ENCODE results near the gene IL31RA.

IL31RA gene

DNA sequence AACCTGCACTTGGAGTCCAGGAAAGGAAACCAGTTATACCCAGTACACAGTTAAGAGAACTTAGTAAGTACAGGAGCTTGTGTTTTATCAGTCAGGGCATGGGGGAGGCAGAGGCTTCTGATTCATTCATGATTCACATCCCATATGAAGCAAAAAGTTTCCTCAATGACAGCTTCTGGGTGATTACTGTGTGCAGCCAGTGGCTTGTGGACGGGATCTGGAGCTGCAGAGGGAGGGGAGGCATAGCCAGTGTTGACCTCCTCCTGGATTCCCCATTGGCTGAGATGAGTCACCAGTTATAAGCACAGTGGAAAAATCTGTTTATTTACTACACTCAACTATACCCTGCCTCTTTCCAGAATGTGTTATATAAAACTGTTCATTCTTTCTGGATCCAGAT lies 17.7 kb downstream of the IL31RA start:
- H3K27me3 Mint-ChIP-seq: peaks cover 5 to 8% of the 10 kb centered on the region in 2 donors
- H3K4me1 Mint-ChIP-seq: no peaks in the 10 kb centered on the region
- no peak overlapping the region for H3K27ac Mint-ChIP-seq
- ATAC-seq (replicated peaks) (peak in 1 of 2 donors; percentile 23), DNase-seq (no peak)
- H3K9me3 Mint-ChIP-seq: peaks cover 0 to 2% of the 10 kb centered on the region in 2 donors
- H3K36me3 Mint-ChIP-seq: no peaks in the 10 kb centered on the region
- H3K4me3 Mint-ChIP-seq: no peak overlapping the region

DNA sequence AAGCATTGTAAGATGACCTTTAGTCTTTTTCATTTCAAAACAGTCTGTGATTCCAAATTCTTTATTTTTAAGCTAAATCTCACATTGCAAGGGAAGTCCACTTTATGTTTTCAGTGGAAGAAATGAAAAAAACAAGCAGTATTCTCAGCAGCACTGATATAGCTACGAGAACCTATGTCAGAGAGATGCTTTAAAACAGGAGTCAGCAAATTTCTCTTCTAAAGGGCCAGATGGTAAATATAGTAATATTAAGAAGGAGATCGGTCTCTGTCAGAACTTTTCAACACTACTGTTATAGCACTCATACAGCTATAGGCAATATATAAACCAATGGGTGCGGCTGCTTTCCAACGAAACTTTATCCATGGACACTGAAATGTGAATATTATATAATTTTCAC lies 18.7 kb downstream of the IL31RA start:
- peaks cover 0 to 2% of the 10 kb centered on the region in 2 donors for H3K9me3 Mint-ChIP-seq
- ATAC-seq (replicated peaks) (no peak), DNase-seq (no peak)
- H3K27me3 Mint-ChIP-seq: peaks cover 5 to 8% of the 10 kb centered on the region in 2 donors
- no peaks in the 10 kb centered on the region for H3K36me3 Mint-ChIP-seq
- no peak overlapping the region for H3K27ac Mint-ChIP-seq
- H3K4me3 Mint-ChIP-seq: no peak overlapping the region
- no peaks in the 10 kb centered on the region for H3K4me1 Mint-ChIP-seq

- Mint-ChIP-seq H3K36me3 (no peaks in the 10 kb centered on the region), H3K4me1 (no peaks in the 10 kb centered on the region), H3K9me3 (no peaks in the 10 kb centered on the region), H3K4me3 (no peak overlapping the region), H3K27me3 (no peaks in the 10 kb centered on the region), H3K27ac (no peak overlapping the region)
- ATAC-seq (replicated peaks) (no peak), DNase-seq (no peak)
Measured at GRCh38 chr5:55873234-55873633, 22.1 kb downstream of the IL31RA start.

- peaks cover 4 to 5% of the 10 kb centered on the region in 2 donors for H3K27me3 Mint-ChIP-seq
Measured at GRCh38 chr5:55877655-55878054, 26.5 kb downstream of the IL31RA start.

DNA sequence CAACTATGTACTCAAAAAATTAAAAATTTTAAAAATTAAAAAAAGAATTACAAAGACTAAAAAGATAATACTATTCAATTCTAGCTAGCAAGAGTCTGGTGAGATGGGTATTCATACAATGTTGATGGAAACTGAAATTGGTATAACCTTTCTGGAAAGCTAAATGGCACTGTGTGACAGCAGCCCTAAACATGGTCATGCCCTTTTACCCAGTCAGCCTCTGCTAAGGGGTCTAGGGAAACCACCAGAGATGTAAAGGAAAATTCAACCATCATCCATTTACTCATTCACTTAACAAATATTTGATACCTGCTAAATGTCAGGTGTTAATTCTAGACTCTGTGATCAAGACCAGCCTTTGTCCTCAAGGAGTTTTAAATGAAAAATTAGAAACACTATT lies 29.3 kb downstream of the IL31RA start:
- Mint-ChIP-seq H3K27ac (no peak overlapping the region), H3K36me3 (no peaks in the 10 kb centered on the region), H3K27me3 (peaks cover 4 to 12% of the 10 kb centered on the region in 2 donors), H3K4me1 (no peaks in the 10 kb centered on the region), H3K9me3 (no peaks in the 10 kb centered on the region), H3K4me3 (no peak overlapping the region)
- no peak for DNase-seq
- peak; percentile 73 to 76 for ATAC-seq (replicated peaks)

More at GRCh38 chr5:55877655-55878054, 26.5 kb downstream of the IL31RA start:
- Mint-ChIP-seq H3K4me1 (no peaks in the 10 kb centered on the region), H3K36me3 (no peaks in the 10 kb centered on the region), H3K9me3 (no peaks in the 10 kb centered on the region), H3K27ac (no peak overlapping the region), H3K4me3 (no peak overlapping the region)
- ATAC-seq (replicated peaks) (no peak), DNase-seq (no peak)

- Mint-ChIP-seq H3K36me3 (no peaks in the 10 kb centered on the region), H3K27ac (no peak overlapping the region)
- no peak for ATAC-seq (replicated peaks)
Measured at GRCh38 chr5:55885359-55885758, 34.2 kb downstream of the IL31RA start.

DNA sequence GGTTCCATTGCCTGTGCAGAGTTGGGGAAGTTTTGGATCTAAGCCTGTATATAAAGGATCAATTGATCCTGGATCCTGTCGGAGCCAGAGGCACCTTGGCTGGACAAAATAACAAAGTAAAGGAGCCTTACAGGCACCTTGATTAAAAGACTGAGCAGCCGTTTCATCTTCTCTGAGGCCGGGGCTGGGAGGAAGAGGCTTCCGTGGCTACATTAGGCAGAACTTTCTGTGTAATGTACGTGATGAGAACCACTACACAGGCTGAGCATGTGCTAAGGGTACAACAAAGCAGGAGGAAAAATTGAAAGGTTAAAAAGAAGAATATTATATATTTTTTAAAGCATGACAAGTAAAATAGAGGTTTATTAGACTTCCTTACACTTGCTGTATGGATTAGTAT lies 37.0 kb downstream of the IL31RA start:
- H3K4me3 Mint-ChIP-seq: no peak overlapping the region
- no peaks in the 10 kb centered on the region for H3K36me3 Mint-ChIP-seq
- no peaks in the 10 kb centered on the region for H3K9me3 Mint-ChIP-seq
- no peak overlapping the region for H3K27ac Mint-ChIP-seq
- ATAC-seq (replicated peaks) (no peak), DNase-seq (no peak)
- H3K27me3 Mint-ChIP-seq: peaks cover 5 to 7% of the 10 kb centered on the region in 2 donors
- H3K4me1 Mint-ChIP-seq: no peaks in the 10 kb centered on the region

More at GRCh38 chr5:55885359-55885758, 34.2 kb downstream of the IL31RA start:
- H3K27me3 Mint-ChIP-seq: peaks cover 9 to 12% of the 10 kb centered on the region in 2 donors
- H3K4me1 Mint-ChIP-seq: no peaks in the 10 kb centered on the region
- H3K9me3 Mint-ChIP-seq: no peaks in the 10 kb centered on the region
- no peak overlapping the region for H3K4me3 Mint-ChIP-seq
- DNase-seq: no peak

DNA sequence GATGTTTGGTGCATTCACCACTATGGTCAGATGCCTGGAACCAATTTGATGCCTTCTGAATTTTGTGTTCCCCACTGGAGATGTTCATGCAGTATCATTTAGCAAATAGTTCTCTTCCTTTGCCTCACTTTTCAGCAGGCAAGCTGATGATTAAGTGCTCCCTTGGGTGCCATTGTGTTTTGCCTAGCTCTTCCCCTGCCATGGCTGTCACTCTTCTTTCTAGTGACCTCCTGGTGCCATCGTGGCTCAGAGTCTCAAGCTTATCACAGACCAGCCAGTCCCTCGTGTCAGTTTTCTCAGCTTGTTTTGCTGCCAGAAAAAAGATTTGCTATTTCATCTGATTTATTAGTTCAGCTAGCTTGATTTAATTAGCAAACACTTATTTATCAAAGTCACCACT lies 41.3 kb downstream of the IL31RA start:
- no peak for DNase-seq
- no peaks in the 10 kb centered on the region for H3K36me3 Mint-ChIP-seq
- peaks cover 0 to 2% of the 10 kb centered on the region in 2 donors for H3K9me3 Mint-ChIP-seq
- no peak overlapping the region for H3K27ac Mint-ChIP-seq
- peaks cover 7 to 11% of the 10 kb centered on the region in 2 donors for H3K27me3 Mint-ChIP-seq
- H3K4me3 Mint-ChIP-seq: no peak overlapping the region
- no peak for ATAC-seq (replicated peaks)
- peaks cover 2 to 5% of the 10 kb centered on the region in 2 donors for H3K4me1 Mint-ChIP-seq

DNA sequence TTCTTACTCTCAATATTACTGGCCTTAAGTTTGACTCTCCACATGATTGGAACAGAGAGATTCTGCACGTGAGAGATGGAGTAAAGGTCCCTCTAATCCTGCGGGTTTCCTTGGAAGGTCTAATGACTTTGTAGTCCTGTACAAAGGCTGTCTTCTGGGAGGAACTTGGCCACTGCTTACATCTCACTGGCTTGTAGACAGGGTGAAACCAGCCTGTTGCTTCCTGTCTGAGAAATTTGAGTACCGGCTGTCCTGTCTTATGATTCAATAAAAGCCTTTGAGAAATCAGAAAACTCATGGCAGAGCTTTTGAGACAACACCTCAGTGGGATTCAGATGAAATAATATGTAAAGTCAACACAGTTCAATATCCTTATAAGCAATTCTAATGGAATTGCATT lies 43.0 kb downstream of the IL31RA start:
- Mint-ChIP-seq H3K27me3 (peaks cover 14 to 17% of the 10 kb centered on the region in 2 donors), H3K4me1 (peaks cover 3 to 9% of the 10 kb centered on the region in 2 donors), H3K9me3 (peaks cover 0 to 2% of the 10 kb centered on the region in 2 donors), H3K4me3 (no peak overlapping the region), H3K36me3 (no peaks in the 10 kb centered on the region), H3K27ac (no peak overlapping the region)
- DNase-seq (no peak), ATAC-seq (replicated peaks) (no peak)

DNA sequence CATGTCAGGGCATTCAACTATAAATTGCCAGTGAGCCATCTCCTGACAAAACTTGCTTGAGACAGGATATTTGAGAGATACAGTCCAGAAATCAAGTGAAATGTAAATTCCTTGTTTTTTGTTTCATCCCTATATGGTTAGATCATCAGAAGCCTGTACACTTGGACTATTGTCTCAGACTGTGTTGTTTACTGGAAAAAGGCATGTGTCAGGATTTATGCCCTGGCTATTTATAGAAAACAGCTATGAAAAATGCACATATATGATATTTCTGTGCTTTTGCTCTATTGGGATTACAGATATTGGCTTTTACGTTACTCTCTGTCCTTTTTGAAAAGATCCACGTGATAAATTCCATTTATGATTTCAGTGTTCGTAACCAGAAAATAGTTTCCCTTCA lies 44.2 kb downstream of the IL31RA start:
- ATAC-seq (replicated peaks): no peak
- Mint-ChIP-seq H3K4me1 (peaks cover 8 to 11% of the 10 kb centered on the region in 2 donors), H3K27me3 (peaks cover 18 to 22% of the 10 kb centered on the region in 2 donors), H3K9me3 (peaks cover 0 to 2% of the 10 kb centered on the region in 2 donors), H3K4me3 (no peak overlapping the region), H3K27ac (no peak overlapping the region), H3K36me3 (no peaks in the 10 kb centered on the region)
- DNase-seq: no peak

- Mint-ChIP-seq H3K4me3 (no peak overlapping the region), H3K9me3 (peaks cover 0 to 2% of the 10 kb centered on the region in 2 donors), H3K27me3 (peaks cover 23 to 28% of the 10 kb centered on the region in 2 donors), H3K27ac (no peak overlapping the region), H3K4me1 (peaks cover 9 to 14% of the 10 kb centered on the region in 2 donors), H3K36me3 (no peaks in the 10 kb centered on the region)
- DNase-seq (no peak), ATAC-seq (replicated peaks) (no peak)
Measured at GRCh38 chr5:55896238-55896637, 45.1 kb downstream of the IL31RA start.

DNA sequence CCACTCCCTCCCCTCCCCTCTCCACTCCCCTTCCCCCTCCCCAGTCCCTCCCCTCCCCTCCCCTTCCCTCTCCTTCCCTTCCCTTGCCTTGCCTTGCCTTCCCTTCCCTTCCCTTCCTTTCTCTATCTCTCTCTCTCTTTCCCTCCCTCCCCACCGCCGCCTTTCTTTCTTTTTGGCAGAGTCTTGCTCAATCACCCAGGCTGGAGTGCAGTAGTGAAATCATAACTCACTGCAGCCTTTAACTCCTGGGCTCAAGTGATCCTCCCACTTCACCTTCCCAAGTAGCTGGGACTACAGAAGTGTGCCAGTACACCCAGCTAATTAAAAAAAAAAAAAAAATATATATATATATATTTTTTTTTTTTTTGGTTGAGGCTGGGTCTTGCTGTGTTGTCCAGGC lies 45.5 kb downstream of the IL31RA start:
- no peak overlapping the region for H3K4me3 Mint-ChIP-seq
- no peak for DNase-seq

DNA sequence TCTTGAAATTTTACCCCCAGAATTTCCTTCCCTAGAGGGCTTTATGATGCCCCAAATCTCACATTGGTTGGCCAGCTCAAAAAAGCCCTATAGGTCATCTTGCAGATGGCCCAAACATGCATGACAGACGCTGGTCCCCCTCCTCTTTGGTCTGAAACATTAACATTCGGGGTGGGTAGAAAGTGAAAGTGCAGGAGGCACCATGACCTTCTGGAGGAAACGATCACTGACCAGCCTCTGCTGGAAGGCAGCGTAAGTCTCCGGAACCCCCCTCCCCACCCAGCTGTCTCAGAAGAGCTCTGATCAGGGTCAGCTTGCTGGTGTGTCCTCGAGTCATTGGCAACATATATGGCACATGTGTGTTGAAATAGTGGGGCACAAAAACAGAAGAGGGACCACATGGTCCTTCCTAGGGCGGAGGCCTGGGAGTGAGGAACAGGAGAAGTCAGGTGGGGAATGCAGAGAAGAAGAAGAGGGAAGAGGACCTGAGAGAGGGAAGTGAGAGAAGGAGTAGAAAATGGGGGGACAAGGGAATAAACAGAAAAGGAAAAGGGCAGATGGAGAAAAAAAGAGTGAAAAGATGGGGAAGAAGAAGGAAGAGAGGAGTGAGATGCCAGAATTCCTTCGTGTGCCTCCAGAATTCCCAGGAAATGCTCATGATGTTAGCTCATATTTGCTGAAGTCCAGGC lies 46.2 kb downstream of the IL31RA start:
- Mint-ChIP-seq H3K4me1 (peaks cover 9 to 14% of the 10 kb centered on the region in 2 donors), H3K27me3 (peaks cover 23 to 28% of the 10 kb centered on the region in 2 donors), H3K4me3 (no peak overlapping the region), H3K27ac (no peak overlapping the region), H3K9me3 (peaks cover 0 to 2% of the 10 kb centered on the region in 2 donors), H3K36me3 (no peaks in the 10 kb centered on the region)
- ATAC-seq (replicated peaks) (no peak), DNase-seq (no peak)

More for the DNA sequence above, 45.5 kb downstream of the IL31RA start:
- Mint-ChIP-seq H3K27me3 (peaks cover 23 to 28% of the 10 kb centered on the region in 2 donors), H3K9me3 (peaks cover 0 to 2% of the 10 kb centered on the region in 2 donors), H3K36me3 (no peaks in the 10 kb centered on the region), H3K27ac (no peak overlapping the region), H3K4me1 (peaks cover 9 to 14% of the 10 kb centered on the region in 2 donors)
- no peak for ATAC-seq (replicated peaks)

DNA sequence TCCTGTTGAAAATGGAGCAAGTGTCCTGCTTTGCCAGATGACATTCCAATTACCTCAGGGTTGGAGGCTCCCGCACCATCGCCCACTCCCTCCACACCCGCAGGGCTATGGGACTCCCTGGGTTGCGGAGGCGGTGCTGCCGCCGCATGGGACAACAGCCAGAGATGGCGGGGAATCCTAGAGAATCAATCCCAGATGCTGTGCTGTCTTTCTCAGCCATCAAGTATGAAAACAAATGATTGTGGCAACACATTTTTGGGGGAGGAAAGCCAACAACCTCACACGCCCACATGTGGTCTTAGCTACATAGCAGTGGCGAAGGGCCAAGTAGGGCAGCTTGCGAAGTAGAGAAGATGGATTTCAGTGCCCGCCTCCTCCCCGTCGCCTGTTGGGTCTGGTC lies 46.7 kb downstream of the IL31RA start:
- Mint-ChIP-seq H3K27ac (no peak overlapping the region), H3K36me3 (no peaks in the 10 kb centered on the region), H3K4me3 (no peak overlapping the region), H3K27me3 (peaks cover 23 to 28% of the 10 kb centered on the region in 2 donors), H3K4me1 (peaks cover 10 to 17% of the 10 kb centered on the region in 2 donors), H3K9me3 (peaks cover 0 to 2% of the 10 kb centered on the region in 2 donors)
- DNase-seq (no peak), ATAC-seq (replicated peaks) (no peak)

DNA sequence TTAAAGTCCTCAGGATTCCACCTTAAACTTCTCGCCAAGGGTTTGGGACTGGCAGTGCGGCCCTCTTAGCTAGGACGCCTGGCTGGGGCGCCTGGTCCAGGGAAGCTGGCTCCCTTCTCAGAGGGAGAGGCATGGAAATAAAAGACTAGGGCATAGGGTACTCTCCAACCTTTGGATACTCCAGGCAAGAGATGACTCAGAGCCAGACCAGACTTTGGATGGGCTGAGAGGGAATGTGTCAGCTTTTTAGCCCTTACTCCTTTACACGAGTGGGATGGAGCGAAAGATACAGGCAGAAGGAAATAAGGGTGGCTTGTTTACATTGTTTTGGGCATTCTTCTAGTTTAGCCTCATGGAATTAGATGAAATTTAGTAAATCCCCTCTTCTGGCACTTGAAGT lies 48.2 kb downstream of the IL31RA start:
- DNase-seq (no peak), ATAC-seq (replicated peaks) (no peak)
- Mint-ChIP-seq H3K4me1 (peaks cover 22 to 31% of the 10 kb centered on the region in 2 donors), H3K36me3 (no peaks in the 10 kb centered on the region), H3K27me3 (peaks cover 27 to 28% of the 10 kb centered on the region in 2 donors), H3K4me3 (no peak overlapping the region), H3K9me3 (peaks cover 0 to 2% of the 10 kb centered on the region in 2 donors), H3K27ac (no peak overlapping the region)

All from stimulated activated naive B cell treated with anti-CD40 and anti-IgM and Interleukin-4, amounts not matched to agents 10 μg/mL and 1 μg/mL and 100 μg/mL, for 72 hours (primary cell).